HCT116 (cell line): ENCODE measurements around the gene A3GALT2. TPM values are rescaled to one million over a fixed set of nuclear protein-coding genes. Genes with fewer than 3 reads are reported as not detected.

Experiments
- ATAC-seq: fragments of 200-7000 bp; cut with Tn5 transposase; 2 replicates; pipeline ENCODE4 v1.9.1; 2020; ENCODE audit warnings: mild to moderate bottlenecking, moderate library complexity
- BruUV-seq: library from RNA; stranded (reverse); fragments of 400-500 nt; replicated peaks from 2 replicates; lab custom pipeline; 2021; lab: Mats Ljungman, UMichigan
- CTCF ChIA-PET: fragments of 300-600 bp; sonication (Branson Sonifier 250); formaldehyde crosslinking; loops from one replicate; lab custom pipeline; 2021; ENCODE audit warnings: antibody characterized with exemption; lab: Charles Lee
- POLR2A ChIA-PET: fragments of 300-600, 350-600 bp; sonication (Branson Sonifier 250); formaldehyde crosslinking; loops from one replicate; lab custom pipeline; 2021; ENCODE audit warnings: antibody characterized with exemption; lab: Charles Lee
- RAD21 ChIA-PET, 2 experiments: fragments of 300-600 bp; sonication (Branson Sonifier 250); formaldehyde crosslinking; loops; one replicate each; lab custom pipeline; 2023; ENCODE audit warnings: low total read pairs in 2 of 2; ENCODE audit not compliant: uncharacterized antibody in 2 of 2, unreplicated experiment in 2 of 2, low non-redundant PET in 1 of 2; lab: Charles Lee
- DNase-seq: peaks from one replicate; pipeline ENCODE4 v3.0.0-alpha.2; 2010; ENCODE audit warnings: low read depth, low spot score
- H2AFZ ChIP-seq: fragments of 200-600 bp; shearing (Covaris generic), sonication (generic); 2 replicates; pipeline ENCODE4 v1.6.1; 2017; ENCODE audit warnings: low read depth, mixed run types, mixed read lengths, antibody characterized with exemption, low read length; ENCODE audit not compliant: poor library complexity, severe bottlenecking
- H3K27ac ChIP-seq: 2 replicates; pipeline ENCODE4 v1.5.1; 2012; ENCODE audit warnings: low read depth, low read length
- H3K27me3 ChIP-seq: fragments of 200-600 bp; sonication (generic); 2 replicates; pipeline ENCODE4 v1.6.1; 2016; ENCODE audit warnings: mixed run types, low read length, mixed read lengths; ENCODE audit not compliant: insufficient read depth
- H3K36me3 ChIP-seq, 2 experiments: fragments of 200-500 bp in 1 of 2; fragments of 200-600 bp in 1 of 2; sonication (Bioruptor generic) in 1 of 2; sonication (generic) in 1 of 2; 2 replicates each; pipeline versions ENCODE4 v1.5.1 to v1.6.1; 2014 to 2016; ENCODE audit warnings: low read length in 2 of 2, inconsistent platforms in 1 of 2, mixed read lengths in 1 of 2, mixed run types in 1 of 2; ENCODE audit not compliant: insufficient read depth in 2 of 2, control insufficient read depth in 1 of 2
- H3K4me1 ChIP-seq, 2 experiments: fragments of 200-600 bp in 1 of 2; sonication (generic) in 1 of 2; 2 replicates each; pipeline versions ENCODE4 v1.5.1 to v1.6.1; 2012 to 2017; ENCODE audit warnings: low read length in 2 of 2, inconsistent platforms in 1 of 2, mild to moderate bottlenecking in 1 of 2, mixed read lengths in 1 of 2, mixed run types in 1 of 2, moderate library complexity in 1 of 2; ENCODE audit not compliant: insufficient read depth in 2 of 2, control insufficient read depth in 1 of 2
- H3K4me2 ChIP-seq: fragments of 200-600 bp; sonication (generic); 2 replicates; pipeline ENCODE4 v1.6.1; 2017; ENCODE audit warnings: mixed run types, low read length, mixed read lengths
- H3K4me3 ChIP-seq, 2 experiments: fragments of 200-600 bp in 1 of 2; sonication (generic) in 1 of 2; replicated peaks in 1 of 2; 2 replicates each; pipeline ENCODE4 v1.5.1; 2011 to 2016; ENCODE audit warnings: low read length in 2 of 2, control low read depth in 1 of 2, low read depth in 1 of 2, mild to moderate bottlenecking in 1 of 2, mixed read lengths in 1 of 2, mixed run types in 1 of 2
- H3K79me2 ChIP-seq: fragments of 200-600 bp; sonication (generic); 2 replicates; pipeline ENCODE4 v1.6.1; 2017; ENCODE audit warnings: mild to moderate bottlenecking, mixed run types, low read length, moderate library complexity, mixed read lengths; ENCODE audit not compliant: insufficient read depth
- H3K9ac ChIP-seq: fragments of 200-600 bp; sonication (generic); 2 replicates; pipeline ENCODE4 v1.6.1; 2016; ENCODE audit warnings: low read length, mixed read lengths
- H3K9me2 ChIP-seq: fragments of 200-600 bp; sonication (generic), shearing (Covaris generic); 2 replicates; pipeline ENCODE4 v1.6.1; 2017; ENCODE audit warnings: mixed run types, mild to moderate bottlenecking, moderate library complexity; ENCODE audit not compliant: insufficient read depth
- H3K9me3 ChIP-seq, 2 experiments: fragments of 200-500 bp in 1 of 2; fragments of 200-600 bp in 1 of 2; sonication (Bioruptor generic) in 1 of 2; sonication (generic) in 1 of 2; 2 replicates each; pipeline ENCODE4 v1.6.1; 2014 to 2017; ENCODE audit warnings: low read length in 2 of 2, mixed read lengths in 2 of 2, inconsistent platforms in 1 of 2, low read depth in 1 of 2, mild to moderate bottlenecking in 1 of 2, mixed run types in 1 of 2, moderate library complexity in 1 of 2; ENCODE audit not compliant: control insufficient read depth in 1 of 2, insufficient read depth in 1 of 2
- H4K20me1 ChIP-seq: fragments of 200-600 bp; sonication (generic), shearing (Covaris generic); 2 replicates; pipeline ENCODE4 v1.6.1; 2017; ENCODE audit warnings: mixed run types, mild to moderate bottlenecking, moderate library complexity; ENCODE audit not compliant: insufficient read depth
- EGR1 ChIP-seq: IDR thresholded peaks from 2 replicates; pipeline ENCODE4 v1.6.1; 2012; ENCODE audit warnings: low read depth
- EZH2 ChIP-seq: fragments of 200-600 bp; sonication (generic); IDR thresholded peaks from 2 replicates; pipeline ENCODE4 v1.6.1; 2017; ENCODE audit warnings: antibody characterized with exemption, mixed run types
- EZH2phosphoT487 ChIP-seq: fragments of 200-600 bp; IDR thresholded peaks from 2 replicates; pipeline ENCODE4 v1.6.1; 2018; ENCODE audit warnings: antibody characterized with exemption, borderline replicate concordance
- FOSL1 ChIP-seq: IDR thresholded peaks from 2 replicates; pipeline ENCODE4 v1.6.1; 2012; ENCODE audit warnings: low read depth
- POLR2A ChIP-seq: IDR thresholded peaks from 2 replicates; pipeline ENCODE4 v1.7.0; 2011; ENCODE audit warnings: borderline replicate concordance; ENCODE audit not compliant: insufficient read depth, insufficient read length; ENCODE audit errors: extremely low read depth
- POLR2AphosphoS5 ChIP-seq: IDR thresholded peaks from 2 replicates; pipeline ENCODE4 v1.6.1; 2011; ENCODE audit warnings: mild to moderate bottlenecking, low read depth, low read length, moderate library complexity
- RAD21 ChIP-seq: IDR thresholded peaks from 2 replicates; pipeline ENCODE4 v1.6.1; 2012; ENCODE audit warnings: low read depth, mild to moderate bottlenecking
- TCF7L2 ChIP-seq: IDR thresholded peaks from 2 replicates; pipeline ENCODE4 v1.7.0; 2011; ENCODE audit warnings: borderline replicate concordance, inconsistent platforms; ENCODE audit not compliant: insufficient read depth, insufficient read length; ENCODE audit errors: extremely low read depth
- YY1 ChIP-seq: IDR thresholded peaks from 2 replicates; pipeline ENCODE4 v1.6.1; 2011; ENCODE audit warnings: low read length, low read depth, moderate library complexity, mild to moderate bottlenecking; ENCODE audit not compliant: insufficient replicate concordance; ENCODE audit errors: extremely low read depth
- ZFX ChIP-seq: fragments of 450-650 bp; IDR thresholded peaks from 2 replicates; pipeline ENCODE4 v1.6.1; 2017
- intact Hi-C: fragments of 100-400 bp; cut with micrococcal nuclease; formaldehyde crosslinking; loops from 2 replicates; pipeline ENCODE4 v1.10.0; 2022
- total RNA-seq: library from RNA; stranded (reverse); gene quantifications from one replicate; pipeline ENCODE4 v1.2.1, GENCODE V29; 2021; ENCODE audit not compliant: unreplicated experiment
- TF ChIP-seq, protein P1 (sequence below): IDR thresholded peaks from 2 replicates; pipeline ENCODE4 v1.6.1; 2012
- TF ChIP-seq, protein P2 (sequence below): IDR thresholded peaks from 2 replicates; pipeline ENCODE4 v1.6.1; 2012
- TF ChIP-seq, protein P3 (sequence below), 3 experiments: fragments of 200-600 bp in 1 of 3; sonication (generic) in 1 of 3; IDR thresholded peaks in 2 of 3; conservative IDR thresholded peaks in 1 of 3; 2 replicates each; pipeline ENCODE4 v1.5.1; 2012 to 2017; ENCODE audit warnings: low read depth in 2 of 3, low read length in 2 of 3, antibody characterized with exemption in 1 of 3, borderline replicate concordance in 1 of 3, control low read depth in 1 of 3, mild to moderate bottlenecking in 1 of 3, mixed read lengths in 1 of 3, mixed run types in 1 of 3, moderate library complexity in 1 of 3; ENCODE audit not compliant: insufficient read depth in 1 of 3
- TF ChIP-seq, protein P4 (sequence below): IDR thresholded peaks from 2 replicates; pipeline ENCODE4 v1.6.1; 2012; ENCODE audit warnings: low read depth

A3GALT2 gene
- total RNA-seq, 1 experiment from 2014 or later = not detected

DNA sequence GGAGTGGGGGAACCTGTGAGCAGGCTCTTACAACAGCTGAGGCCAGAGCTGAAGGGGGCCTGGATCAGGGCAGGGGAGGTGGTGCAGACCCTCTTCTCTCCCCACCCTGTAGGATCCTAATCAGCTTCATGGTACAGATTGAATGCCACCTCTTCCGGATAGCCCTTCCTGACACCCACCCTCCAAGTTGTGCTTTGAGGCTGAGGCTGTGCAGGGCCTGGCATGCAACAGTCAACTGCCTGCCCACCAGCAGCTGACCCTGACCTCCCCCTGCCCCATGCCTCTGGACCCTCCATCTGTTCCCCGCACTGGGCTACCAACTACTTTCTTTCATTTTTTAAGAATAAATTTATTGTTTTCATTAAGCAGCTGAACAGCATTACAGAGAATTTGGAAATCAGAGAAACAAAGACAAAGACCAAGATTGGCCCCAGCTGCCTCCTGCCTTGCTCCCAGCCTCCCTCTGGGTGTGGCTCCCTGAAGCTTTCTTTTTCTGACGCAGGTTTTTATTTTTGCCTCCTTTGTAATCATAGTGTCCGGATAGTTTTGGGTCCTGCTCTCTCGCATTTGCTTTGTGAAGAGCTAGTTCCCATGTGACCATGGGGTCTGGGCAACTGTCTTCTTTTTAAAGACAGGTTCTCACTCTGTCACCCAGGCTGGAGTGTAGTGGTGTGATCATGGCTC lies 51.8 kb downstream of the A3GALT2 start:
- Histone ChIP-seq H2AFZ (no peak overlapping the region), H3K4me1 (no peaks in the 10 kb centered on the region), H3K9ac (no peak overlapping the region), H3K4me3 (no peak overlapping the region), H3K27ac (no peak overlapping the region), H3K4me2 (no peak overlapping the region), H3K27me3 (no peaks in the 10 kb centered on the region), H3K9me3 (no peaks in the 10 kb centered on the region), H4K20me1 (no peaks in the 10 kb centered on the region), H3K36me3 (no peaks in the 10 kb centered on the region), H3K79me2 (no peaks in the 10 kb centered on the region), H3K9me2 (no peaks in the 10 kb centered on the region)
- no TSS peak for BruUV-seq
- TF ChIP-seq ZFX (no peak), FOSL1 (no peak), POLR2A (no peak), EZH2phosphoT487 (no peak), YY1 (no peak)
- TF ChIP-seq, protein P1, sequence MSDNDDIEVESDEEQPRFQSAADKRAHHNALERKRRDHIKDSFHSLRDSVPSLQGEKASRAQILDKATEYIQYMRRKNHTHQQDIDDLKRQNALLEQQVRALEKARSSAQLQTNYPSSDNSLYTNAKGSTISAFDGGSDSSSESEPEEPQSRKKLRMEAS = no peak
- ATAC-seq (no peak), DNase-seq (no peak)
- ChIA-PET CTCF (no interaction called here), POLR2A (no interaction called here), RAD21 (no interaction called here)
- intact Hi-C loops = no loop called here

DNA sequence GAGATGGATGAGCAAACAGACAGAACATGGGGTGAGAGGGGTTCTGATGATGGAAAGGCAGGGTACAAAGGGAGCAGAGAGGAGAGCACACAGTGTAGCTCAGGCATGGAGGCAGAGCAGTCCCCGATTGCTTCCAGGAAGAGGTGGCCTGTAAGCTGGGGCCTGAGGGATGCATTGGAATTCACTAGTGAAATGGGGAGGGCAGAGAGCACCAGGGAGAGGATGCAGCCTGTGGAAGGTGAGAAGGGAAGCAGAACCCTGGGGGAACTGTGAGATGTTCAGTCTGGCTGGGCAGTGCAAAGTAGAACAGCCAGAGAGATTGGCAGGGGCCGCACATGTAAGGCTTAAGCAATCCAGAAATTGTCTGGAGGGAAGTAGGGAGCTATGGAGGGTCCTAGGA lies 52.4 kb downstream of the A3GALT2 start:
- H3K9ac ChIP-seq = no peak overlapping the region
- H3K4me3 ChIP-seq = no peak overlapping the region
- no peak overlapping the region for H2AFZ ChIP-seq
- no peaks in the 10 kb centered on the region for H3K36me3 ChIP-seq
- intact Hi-C loops = no loop called here
- H4K20me1 ChIP-seq = no peaks in the 10 kb centered on the region
- CTCF ChIA-PET = interaction anchor here (1.4 kb wide), 1 partner anchor 27 kb away, joined by 4 read pairs; no protein-coding TSS in a partner anchor
- no peaks in the 10 kb centered on the region for H3K4me1 ChIP-seq
- H3K9me3 ChIP-seq = no peaks in the 10 kb centered on the region
- H3K9me2 ChIP-seq = no peaks in the 10 kb centered on the region
- RAD21 ChIA-PET = no interaction called here
- no peaks in the 10 kb centered on the region for H3K79me2 ChIP-seq
- no peak for ATAC-seq
- H3K27me3 ChIP-seq = no peaks in the 10 kb centered on the region
- H3K27ac ChIP-seq = no peak overlapping the region
- H3K4me2 ChIP-seq = no peak overlapping the region
- DNase-seq = no peak
- POLR2A ChIA-PET = no interaction called here
- BruUV-seq = no TSS peak
- TF ChIP-seq, protein P2, sequence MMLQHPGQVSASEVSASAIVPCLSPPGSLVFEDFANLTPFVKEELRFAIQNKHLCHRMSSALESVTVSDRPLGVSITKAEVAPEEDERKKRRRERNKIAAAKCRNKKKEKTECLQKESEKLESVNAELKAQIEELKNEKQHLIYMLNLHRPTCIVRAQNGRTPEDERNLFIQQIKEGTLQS = no peak
- TF ChIP-seq RAD21 (no peak), EGR1 (no peak), FOSL1 (no peak), YY1 (no peak), ZFX (no peak), EZH2 (no peak), TCF7L2 (no peak), POLR2A (no peak), POLR2AphosphoS5 (no peak)
- TF ChIP-seq, protein P3, sequence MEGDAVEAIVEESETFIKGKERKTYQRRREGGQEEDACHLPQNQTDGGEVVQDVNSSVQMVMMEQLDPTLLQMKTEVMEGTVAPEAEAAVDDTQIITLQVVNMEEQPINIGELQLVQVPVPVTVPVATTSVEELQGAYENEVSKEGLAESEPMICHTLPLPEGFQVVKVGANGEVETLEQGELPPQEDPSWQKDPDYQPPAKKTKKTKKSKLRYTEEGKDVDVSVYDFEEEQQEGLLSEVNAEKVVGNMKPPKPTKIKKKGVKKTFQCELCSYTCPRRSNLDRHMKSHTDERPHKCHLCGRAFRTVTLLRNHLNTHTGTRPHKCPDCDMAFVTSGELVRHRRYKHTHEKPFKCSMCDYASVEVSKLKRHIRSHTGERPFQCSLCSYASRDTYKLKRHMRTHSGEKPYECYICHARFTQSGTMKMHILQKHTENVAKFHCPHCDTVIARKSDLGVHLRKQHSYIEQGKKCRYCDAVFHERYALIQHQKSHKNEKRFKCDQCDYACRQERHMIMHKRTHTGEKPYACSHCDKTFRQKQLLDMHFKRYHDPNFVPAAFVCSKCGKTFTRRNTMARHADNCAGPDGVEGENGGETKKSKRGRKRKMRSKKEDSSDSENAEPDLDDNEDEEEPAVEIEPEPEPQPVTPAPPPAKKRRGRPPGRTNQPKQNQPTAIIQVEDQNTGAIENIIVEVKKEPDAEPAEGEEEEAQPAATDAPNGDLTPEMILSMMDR (IDR thresholded peaks at IDR 0.05 in 2 of 3, conservative IDR thresholded peaks at IDR 0.05 in 1 of 3; ENCODE audit: borderline replicate concordance in 1 of 3, insufficient read depth in 1 of 3, low read depth in 2 of 3, low read length in 2 of 3) = no peak
- TF ChIP-seq, protein P4, sequence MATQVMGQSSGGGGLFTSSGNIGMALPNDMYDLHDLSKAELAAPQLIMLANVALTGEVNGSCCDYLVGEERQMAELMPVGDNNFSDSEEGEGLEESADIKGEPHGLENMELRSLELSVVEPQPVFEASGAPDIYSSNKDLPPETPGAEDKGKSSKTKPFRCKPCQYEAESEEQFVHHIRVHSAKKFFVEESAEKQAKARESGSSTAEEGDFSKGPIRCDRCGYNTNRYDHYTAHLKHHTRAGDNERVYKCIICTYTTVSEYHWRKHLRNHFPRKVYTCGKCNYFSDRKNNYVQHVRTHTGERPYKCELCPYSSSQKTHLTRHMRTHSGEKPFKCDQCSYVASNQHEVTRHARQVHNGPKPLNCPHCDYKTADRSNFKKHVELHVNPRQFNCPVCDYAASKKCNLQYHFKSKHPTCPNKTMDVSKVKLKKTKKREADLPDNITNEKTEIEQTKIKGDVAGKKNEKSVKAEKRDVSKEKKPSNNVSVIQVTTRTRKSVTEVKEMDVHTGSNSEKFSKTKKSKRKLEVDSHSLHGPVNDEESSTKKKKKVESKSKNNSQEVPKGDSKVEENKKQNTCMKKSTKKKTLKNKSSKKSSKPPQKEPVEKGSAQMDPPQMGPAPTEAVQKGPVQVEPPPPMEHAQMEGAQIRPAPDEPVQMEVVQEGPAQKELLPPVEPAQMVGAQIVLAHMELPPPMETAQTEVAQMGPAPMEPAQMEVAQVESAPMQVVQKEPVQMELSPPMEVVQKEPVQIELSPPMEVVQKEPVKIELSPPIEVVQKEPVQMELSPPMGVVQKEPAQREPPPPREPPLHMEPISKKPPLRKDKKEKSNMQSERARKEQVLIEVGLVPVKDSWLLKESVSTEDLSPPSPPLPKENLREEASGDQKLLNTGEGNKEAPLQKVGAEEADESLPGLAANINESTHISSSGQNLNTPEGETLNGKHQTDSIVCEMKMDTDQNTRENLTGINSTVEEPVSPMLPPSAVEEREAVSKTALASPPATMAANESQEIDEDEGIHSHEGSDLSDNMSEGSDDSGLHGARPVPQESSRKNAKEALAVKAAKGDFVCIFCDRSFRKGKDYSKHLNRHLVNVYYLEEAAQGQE = no peak
